Activated CD8-positive, alpha-beta memory T cell treated with anti-CD3 and anti-CD28 coated beads, Interleukin-2, amount 50 U/mL, for 1 hour (primary cell): Measurements from ENCODE around the gene CENPQ.
A peak's percentile ranks its signal among the peaks of the same experiment; 100 is the strongest.
"Not testable (repeated sequence)": the region's sequence is repeated elsewhere in the genome, so short reads cannot be mapped to it uniquely, and the experiment has no call there.

Experiments
- DNase-seq: peaks from one replicate; pipeline ENCODE4 v3.0.0-alpha.2; 2020; ENCODE audit errors: extremely low read depth

CENPQ gene, protein sequence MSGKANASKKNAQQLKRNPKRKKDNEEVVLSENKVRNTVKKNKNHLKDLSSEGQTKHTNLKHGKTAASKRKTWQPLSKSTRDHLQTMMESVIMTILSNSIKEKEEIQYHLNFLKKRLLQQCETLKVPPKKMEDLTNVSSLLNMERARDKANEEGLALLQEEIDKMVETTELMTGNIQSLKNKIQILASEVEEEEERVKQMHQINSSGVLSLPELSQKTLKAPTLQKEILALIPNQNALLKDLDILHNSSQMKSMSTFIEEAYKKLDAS

GRCh38 chr6:49462927-49463611, at the start of gene CENPQ, which contains the start of gene MMUT:
TSS of gene CENPQ (plus strand) at chr6:49463370. CDS start at chr6:49470177, 6,807 bp downstream.
TSS of gene MMUT (minus strand) at chr6:49463253. CDS start at chr6:49459466, 3,787 bp downstream.
- peak; percentile 72 for DNase-seq

DNA sequence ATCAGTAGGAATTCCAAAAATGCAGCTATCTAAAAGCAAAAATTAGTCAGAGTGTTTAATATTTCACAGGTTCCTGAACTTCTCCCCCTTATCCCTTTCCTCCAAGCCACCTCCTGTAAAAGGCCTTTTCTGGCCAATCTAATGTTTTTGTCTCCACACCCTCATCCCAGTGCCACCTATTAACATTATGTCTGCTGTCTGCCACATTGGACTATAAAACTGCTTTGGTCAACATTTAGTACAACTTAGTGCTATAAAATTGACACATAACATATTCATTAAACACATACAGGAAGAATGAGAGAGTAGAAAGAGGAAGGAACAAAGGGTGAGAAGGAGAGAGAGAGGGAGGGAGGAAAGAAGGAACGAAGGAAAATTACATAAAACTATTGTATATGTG, 47.8 kb upstream of the CENPQ start:
- no peak for DNase-seq

- no peak for DNase-seq
Observed at GRCh38 chr6:49416195-49416594, 47.0 kb upstream of the CENPQ start.

DNA sequence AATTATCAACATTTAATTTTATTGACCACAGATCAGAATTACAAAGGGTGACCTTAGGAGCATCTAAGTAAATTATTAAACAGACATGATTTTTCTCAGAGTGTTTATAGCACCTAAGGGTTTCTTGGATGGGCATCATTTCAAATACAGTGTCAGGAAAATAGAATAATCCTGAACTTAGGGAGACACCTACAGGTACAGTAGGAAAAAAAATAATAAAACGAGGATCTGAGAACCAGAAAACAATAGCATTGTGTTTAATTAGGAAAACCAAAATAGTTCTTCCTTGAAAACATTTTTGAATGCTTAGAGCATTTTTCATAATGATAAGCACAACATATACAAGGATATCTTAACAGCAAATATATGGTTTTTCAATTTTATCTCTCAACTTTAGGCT, 39.4 kb upstream of the CENPQ start:
- no peak for DNase-seq

DNA sequence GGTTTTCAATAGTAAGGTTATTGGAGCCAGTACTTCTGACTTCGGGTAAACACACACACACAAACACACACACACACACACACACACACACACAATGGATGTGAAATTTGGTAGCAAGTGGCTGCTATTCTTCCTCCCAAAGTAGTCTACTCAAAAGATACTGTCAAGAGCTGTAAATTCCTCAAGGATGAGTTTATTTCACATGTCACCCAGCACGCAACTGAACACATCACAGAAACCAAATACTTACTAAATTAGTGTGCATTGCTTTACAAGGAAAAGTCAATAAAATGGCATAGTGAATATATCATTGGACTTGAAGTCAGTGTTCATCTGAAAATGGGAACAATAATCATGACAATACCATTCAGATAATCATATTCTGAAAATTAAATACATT, 33.0 kb upstream of the CENPQ start:
- no peak for DNase-seq

- DNase-seq, result no peak
Observed at GRCh38 chr6:49430866-49431265, 32.3 kb upstream of the CENPQ start.

DNA sequence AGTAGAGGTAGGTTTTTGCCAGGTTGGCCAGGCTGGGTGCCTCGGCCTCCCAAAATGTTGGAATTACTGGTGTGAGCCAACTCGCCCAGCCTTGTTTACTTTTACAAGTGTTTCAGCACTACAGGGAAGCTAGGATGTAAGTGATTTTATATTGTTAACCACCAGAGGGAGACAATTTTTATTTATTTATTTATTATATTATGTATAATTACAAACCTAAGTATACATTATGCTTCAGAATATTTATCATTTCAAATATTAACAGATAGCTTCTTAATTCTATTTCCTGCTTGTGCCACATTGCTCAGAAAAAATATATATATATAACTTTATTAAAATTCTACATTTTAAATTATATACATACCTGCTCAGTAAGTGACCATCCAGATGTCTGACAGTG, 9.9 kb upstream of the CENPQ start:
- no peak for DNase-seq

- DNase-seq, result no peak
Observed at GRCh38 chr6:49454787-49455709, 8.1 kb upstream of the CENPQ start.

DNA sequence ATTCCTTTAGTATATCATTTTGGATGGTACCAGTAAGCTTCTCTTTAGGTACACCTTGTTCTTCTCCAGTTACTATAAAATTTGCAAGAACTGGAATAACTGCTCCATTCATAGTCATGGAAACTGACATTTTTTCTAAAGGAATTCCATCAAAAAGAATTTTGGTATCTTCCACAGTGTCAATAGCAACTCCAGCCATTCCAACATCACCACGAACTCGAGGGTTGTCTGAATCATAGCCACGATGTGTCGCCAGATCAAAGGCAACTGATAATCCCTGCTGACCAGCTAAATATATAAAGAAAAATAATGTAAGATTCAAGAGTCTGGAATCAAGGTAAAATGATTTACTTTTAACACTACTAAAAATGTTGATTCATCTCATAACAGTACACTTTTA, 5.4 kb upstream of the CENPQ start:
- no peak for DNase-seq

DNA sequence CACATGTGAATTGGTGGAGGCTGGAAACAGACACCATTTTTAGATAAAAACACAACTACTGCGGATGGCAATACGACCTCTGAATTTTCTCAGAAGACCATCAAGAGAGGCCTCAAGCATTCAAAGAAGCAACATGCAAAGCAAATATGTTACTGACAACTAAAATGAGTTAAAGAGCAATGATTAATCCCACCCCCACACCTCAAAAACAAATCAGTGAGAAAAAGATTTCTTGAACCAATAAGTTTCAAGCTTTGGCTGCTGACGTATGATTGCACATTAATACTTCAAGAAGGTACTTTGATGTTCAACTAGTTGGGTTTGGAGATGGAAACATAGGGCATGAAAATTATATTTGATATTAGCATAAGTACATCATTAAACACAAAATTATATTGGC, 1.1 kb upstream of the CENPQ start:
- DNase-seq, result no peak

GRCh38 chr6:49462599-49462926, 607 bp upstream of the CENPQ start:
- no peak for DNase-seq

GRCh38 chr6:49463612-49463967, 420 bp downstream of the CENPQ start:
- DNase-seq, result no peak

DNA sequence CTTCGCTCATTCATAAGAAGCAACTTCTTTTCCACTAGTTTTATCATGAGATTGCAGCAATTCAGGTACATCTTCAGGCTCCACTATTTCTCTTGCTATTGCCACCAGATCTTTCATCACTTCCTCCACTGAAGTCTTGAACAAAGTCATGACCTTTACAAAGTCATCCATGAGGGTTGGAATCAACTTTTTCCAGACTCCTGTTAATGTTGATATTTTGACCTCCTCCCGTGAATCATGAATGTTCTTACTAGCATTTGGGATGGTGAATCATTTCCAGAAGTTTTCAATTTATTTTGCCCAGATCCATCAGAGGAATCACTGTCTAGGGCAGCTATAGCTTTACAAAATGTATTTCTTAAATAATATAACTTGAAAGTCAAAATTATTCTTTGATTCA, 1.5 kb downstream of the CENPQ start:
- no peak for DNase-seq

GRCh38 chr6:49468042-49468441, 4.9 kb downstream of the CENPQ start:
- no peak for DNase-seq

- not testable (repeated sequence) for DNase-seq
Observed at GRCh38 chr6:49476564-49476963, 13.4 kb downstream of the CENPQ start.

- DNase-seq, result no peak
Observed at GRCh38 chr6:49479308-49479970, 16.3 kb downstream of the CENPQ start.

- DNase-seq, result not testable (repeated sequence)
Observed at GRCh38 chr6:49481846-49482245, 18.7 kb downstream of the CENPQ start.

- not testable (repeated sequence) for DNase-seq
Observed at GRCh38 chr6:49483380-49483779, 20.2 kb downstream of the CENPQ start.

DNA sequence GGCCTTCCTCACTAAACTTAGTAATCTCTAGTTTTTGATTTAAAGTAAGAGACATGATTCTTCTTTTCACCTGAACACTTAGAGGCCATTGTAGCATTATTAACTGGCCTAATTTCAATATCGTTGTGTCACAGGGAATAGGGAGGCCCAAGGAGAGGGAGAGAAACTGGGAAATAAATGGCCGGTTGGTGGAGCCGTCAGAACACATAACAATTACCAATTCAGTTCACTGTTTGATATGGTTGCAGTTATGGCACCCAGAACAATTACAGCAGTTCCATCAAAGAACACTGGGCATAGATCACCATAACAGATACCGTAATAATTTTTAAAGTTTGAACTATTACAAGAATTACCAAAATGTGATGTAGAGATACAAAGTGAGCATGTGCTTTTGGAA, 27.5 kb downstream of the CENPQ start:
- no peak for DNase-seq

DNA sequence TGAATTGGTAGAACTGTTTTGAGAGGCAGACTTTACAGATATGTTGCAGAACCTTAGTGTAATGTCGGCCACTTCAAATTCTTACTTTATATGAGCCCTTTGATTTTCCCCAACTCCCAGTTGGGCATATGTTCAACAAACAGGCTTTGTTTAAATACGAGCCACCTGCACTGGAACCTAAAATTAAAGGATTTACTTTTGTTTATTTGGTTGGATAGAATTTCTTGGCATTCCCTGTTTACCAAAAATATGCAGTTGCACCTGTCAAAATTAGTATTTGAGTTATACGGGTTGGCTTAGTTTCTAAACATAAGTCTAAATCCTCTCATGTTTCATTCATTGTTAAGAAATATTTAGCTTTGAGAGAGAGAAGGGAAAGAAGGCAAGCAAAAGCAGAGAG, 34.1 kb downstream of the CENPQ start:
- no peak for DNase-seq

GRCh38 chr6:49499126-49499525, 36.0 kb downstream of the CENPQ start:
- no peak for DNase-seq

- no peak for DNase-seq
Observed at GRCh38 chr6:49499623-49500022, 36.5 kb downstream of the CENPQ start, which contains the start of gene GLYATL3. TSS of gene GLYATL3 (plus strand) at chr6:49499923. CDS start at chr6:49511991, 12,068 bp downstream.
